ENCODE data around the gene ADAMTS18.
A peak's percentile ranks its signal among the peaks of the same experiment; 100 is the strongest.

Gene ADAMTS18

GRCh38 chr16:77277571-77277970 is 157.3 kb downstream of the ADAMTS18 start:
- Histone ChIP-seq H3K4me1 (ENCODE audit: control insufficient read depth, insufficient read depth, low read length) (no peaks in the 10 kb centered on the region; the same call in 1 of the 2 replicates), H3K9me3 (ENCODE audit: control insufficient read depth, insufficient read depth, low read depth, low read length) (no peaks in the 10 kb centered on the region), H3K27ac (ENCODE audit: extremely low read depth, low read depth, low read length) (no peak overlapping the region), H3K36me3 (ENCODE audit: control insufficient read depth in 2 of 2, insufficient read depth in 1 of 2, low read length in 2 of 2) (no peaks in the 10 kb centered on the region), H3K4me3 (ENCODE audit: low read depth, low read length) (no peak overlapping the region)
- TF ChIP-seq ZFP37 (tag by site-specific recombination; IDR thresholded peaks at IDR 0.05) (no peak), ZNF394 (tag by site-specific recombination; IDR thresholded peaks at IDR 0.05; ENCODE audit: borderline replicate concordance) (no peak), KLF1 (tag by site-specific recombination; IDR thresholded peaks at IDR 0.05) (no peak), ZIC2 (tag by site-specific recombination; IDR thresholded peaks at IDR 0.05) (no peak), ZNF184 (tag by site-specific recombination; IDR thresholded peaks at IDR 0.05) (no peak), ZNF677 (tag by site-specific recombination; IDR thresholded peaks at IDR 0.05) (0 out of 2 replicates have a peak, but pooled peaks have one; percentile 39), ZNF341 (tag by site-specific recombination; IDR thresholded peaks at IDR 0.05; ENCODE audit: low read depth) (no peak), ZNF510 (tag by site-specific recombination; IDR thresholded peaks at IDR 0.05; ENCODE audit: insufficient replicate concordance) (no peak)
- POLR2A ChIA-PET: no interaction called here
- CTCF ChIA-PET: interaction anchor here (1.3 kb wide), 1 partner anchor 17 kb away, joined by 4 read pairs; no protein-coding TSS in a partner anchor

GRCh38 chr16:77277141-77277540 is 157.7 kb downstream of the ADAMTS18 start:
- no peaks in the 10 kb centered on the region for H3K36me3 ChIP-seq (ENCODE audit: control insufficient read depth in 2 of 2, insufficient read depth in 1 of 2, low read length in 2 of 2)
- H3K4me3 ChIP-seq (ENCODE audit: low read depth, low read length): no peak overlapping the region
- POLR2A ChIA-PET: no interaction called here
- no peaks in the 10 kb centered on the region; the same call in 1 of the 2 replicates for H3K4me1 ChIP-seq (ENCODE audit: control insufficient read depth, insufficient read depth, low read length)
- no peaks in the 10 kb centered on the region for H3K9me3 ChIP-seq (ENCODE audit: control insufficient read depth, insufficient read depth, low read depth, low read length)
- no peak overlapping the region for H3K27ac ChIP-seq (ENCODE audit: extremely low read depth, low read depth, low read length)
- TF ChIP-seq ZEB2 (tag by site-specific recombination; IDR thresholded peaks at IDR 0.05) (no peak), ZNF214 (tag by site-specific recombination; IDR thresholded peaks at IDR 0.05; ENCODE audit: borderline replicate concordance) (no peak), ZNF561 (tag by site-specific recombination; IDR thresholded peaks at IDR 0.05; ENCODE audit: borderline replicate concordance) (no peak), ZNF169 (tag by site-specific recombination; IDR thresholded peaks at IDR 0.05) (no peak), ZBTB7A (tag by site-specific recombination; IDR thresholded peaks at IDR 0.05; ENCODE audit: low read depth) (no peak), MYNN (tag by site-specific recombination; IDR thresholded peaks at IDR 0.05; ENCODE audit: borderline replicate concordance) (no peak), ZNF132 (tag by site-specific recombination; IDR thresholded peaks at IDR 0.05; ENCODE audit: borderline replicate concordance) (no peak), ZNF148 (tag by site-specific recombination; IDR thresholded peaks at IDR 0.05; ENCODE audit: borderline replicate concordance) (no peak), TCF7L2 (IDR thresholded peaks at IDR 0.05; ENCODE audit: borderline replicate concordance, low read depth, low read length) (no peak), CTCF (tag by site-specific recombination; IDR thresholded peaks at IDR 0.05) (no peak), ZNF416 (tag by site-specific recombination; IDR thresholded peaks at IDR 0.05) (no peak)
- CTCF ChIA-PET: no interaction called here

Measured in HEK293 (cell line).